Stimulated activated CD8-positive, alpha-beta memory T cell treated with anti-CD3 and anti-CD28 coated beads, Interleukin-4, amount 100 ng/mL, for 1 hour (primary cell): ENCODE results near the gene KIAA1671.

ENCODE experiments used
- DNase-seq, 2 donors: peaks; one replicate each; pipeline ENCODE4 v3.0.0-alpha.2; 2020; ENCODE audit warnings: low read depth in 2 of 2, low spot score in 1 of 2

The KIAA1671 gene

DNA sequence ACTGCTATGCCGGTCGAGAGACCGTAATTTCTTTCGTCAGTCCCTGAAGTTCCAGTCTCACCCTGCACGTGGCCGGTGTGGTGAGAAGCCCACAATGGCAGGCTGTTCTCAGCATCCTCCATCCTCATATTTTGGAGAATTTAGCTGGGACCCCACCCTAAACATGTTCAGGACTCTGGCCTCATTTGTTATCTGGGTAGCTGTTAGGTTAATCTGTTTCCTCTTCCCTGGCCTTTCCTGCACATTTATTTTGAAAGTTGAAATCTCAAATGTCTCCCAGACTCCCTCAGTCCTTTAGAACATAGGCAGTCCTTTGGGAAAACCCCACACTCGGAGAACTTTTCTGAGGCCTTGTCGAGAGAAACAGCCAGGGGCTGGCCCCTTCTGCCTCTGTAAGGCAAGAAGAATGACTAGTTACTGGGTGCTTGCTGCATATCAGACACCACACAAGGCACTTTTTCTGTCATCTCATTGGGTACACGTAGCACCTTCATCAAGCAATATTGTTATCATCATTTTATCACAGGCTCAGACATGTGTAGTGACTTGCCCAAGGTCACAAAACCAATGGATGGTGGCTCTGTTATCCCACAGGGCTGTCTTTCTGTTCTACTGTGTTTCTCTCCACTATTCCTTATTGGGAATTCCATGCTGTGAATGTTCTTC lies 137.8 kb downstream of the KIAA1671 start:
- DNase-seq: no peak

DNA sequence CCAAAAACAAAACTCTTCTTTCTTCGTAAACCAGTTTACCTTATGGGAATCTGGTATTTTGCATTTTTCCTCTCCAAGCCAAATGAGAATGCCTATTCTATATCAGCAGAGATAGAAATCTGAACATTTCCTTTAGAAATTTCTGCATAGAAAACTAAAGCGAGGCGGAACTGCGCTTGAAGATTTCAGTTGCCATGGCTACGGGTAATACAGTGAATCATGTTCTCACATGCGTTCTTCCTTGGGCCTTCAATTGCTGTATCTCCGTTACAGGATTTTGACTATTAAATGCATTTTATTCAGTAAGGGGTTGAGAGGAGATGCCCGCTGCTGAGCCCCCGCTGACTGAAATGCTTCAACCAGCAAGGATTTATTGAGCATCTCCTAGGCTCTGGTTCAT lies 138.9 kb downstream of the KIAA1671 start:
- no peak for DNase-seq

DNA sequence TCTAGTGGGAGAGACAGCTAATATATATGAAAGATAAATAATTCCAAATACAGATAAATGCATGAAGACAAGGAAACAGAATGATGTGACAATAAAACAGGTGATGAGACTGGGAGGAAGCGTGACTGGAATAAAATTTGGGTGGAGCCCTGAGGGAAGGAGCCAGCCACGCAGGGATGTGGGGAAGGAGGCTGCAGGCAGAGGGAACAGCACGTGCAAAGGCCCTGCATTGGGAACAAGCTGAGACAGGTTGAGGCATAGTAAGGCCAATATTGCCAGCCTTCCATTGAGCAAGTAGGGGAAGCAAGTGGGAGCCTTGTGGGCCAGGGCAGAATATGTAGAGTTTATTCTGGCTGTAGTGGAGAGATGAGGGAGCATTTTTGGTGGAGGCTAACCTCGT lies 139.6 kb downstream of the KIAA1671 start:
- DNase-seq: no peak

DNA sequence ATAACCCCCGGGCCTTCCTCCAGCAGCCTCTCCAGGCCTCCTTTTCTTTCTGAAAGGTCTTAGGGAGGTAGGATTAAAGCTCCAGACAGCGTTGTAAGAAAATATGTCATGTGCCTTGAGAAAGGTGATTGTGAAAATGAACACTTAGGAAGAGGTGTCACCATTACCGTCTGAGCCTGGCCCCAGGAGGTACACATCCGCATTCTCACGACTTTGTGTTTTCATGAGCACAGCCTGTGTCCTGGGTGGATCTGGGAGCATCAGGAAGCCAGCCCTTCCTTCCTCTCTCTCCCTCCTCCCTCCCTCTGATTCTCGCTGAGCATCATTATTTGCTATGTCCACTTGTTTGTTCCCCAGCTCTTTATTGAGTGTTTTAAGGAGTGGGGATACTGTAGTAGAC lies 142.1 kb downstream of the KIAA1671 start:
- no peak for DNase-seq

DNA sequence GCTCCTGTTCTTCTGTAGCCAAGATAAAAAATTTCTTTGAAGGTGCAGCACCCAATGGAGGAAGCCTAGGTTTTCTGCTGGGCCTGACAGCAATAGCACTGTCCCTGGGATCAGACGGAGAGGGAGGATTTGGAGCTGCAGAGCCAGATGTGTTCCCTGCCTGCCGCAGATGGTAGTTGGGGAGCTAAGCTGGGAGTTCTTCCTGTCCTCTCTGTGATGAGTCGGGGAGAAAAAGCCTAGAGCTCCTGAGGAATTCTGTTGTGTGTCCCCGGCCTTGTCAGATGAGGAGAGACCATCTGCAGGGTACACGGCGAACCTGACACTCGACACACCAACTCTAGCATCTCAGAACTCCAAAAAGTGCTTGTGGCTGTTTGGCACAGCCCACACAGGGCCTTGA lies 143.4 kb downstream of the KIAA1671 start:
- no peak for DNase-seq

DNA sequence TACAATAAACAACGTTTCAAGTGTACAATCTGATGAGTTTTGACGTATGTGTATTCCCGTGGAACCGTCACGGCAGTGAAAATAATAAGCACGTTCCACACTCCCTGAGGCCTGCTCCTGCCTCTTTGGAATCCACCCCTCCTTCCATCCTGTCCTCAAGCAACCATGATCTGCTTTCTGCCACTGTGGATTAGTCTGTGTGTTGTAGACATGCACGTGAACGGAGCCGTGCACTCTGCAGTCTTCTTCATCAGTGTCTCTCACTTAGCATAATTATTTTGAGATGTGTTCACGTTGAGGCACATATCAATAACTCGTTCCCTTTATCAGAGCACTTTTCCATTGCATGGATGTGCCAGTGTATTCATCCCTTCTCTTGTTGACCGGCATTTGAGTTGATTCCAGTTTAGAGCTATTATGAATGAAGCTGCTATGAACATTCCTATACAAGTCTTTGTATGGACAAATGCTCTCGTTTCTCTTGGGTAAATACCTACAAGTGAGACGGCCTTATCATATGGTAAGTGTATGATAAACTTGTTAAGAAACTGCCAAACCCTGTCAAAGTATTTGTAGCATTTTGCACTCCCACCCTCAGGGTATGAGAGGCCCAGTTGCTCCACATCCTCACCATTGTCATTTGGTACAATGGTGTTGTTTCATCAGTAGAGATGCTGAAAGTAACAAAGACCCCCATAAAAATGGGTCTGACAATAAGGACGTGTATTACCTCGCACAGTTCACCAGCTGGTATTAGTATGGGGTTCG lies 144.3 kb downstream of the KIAA1671 start:
- no peak for DNase-seq

DNA sequence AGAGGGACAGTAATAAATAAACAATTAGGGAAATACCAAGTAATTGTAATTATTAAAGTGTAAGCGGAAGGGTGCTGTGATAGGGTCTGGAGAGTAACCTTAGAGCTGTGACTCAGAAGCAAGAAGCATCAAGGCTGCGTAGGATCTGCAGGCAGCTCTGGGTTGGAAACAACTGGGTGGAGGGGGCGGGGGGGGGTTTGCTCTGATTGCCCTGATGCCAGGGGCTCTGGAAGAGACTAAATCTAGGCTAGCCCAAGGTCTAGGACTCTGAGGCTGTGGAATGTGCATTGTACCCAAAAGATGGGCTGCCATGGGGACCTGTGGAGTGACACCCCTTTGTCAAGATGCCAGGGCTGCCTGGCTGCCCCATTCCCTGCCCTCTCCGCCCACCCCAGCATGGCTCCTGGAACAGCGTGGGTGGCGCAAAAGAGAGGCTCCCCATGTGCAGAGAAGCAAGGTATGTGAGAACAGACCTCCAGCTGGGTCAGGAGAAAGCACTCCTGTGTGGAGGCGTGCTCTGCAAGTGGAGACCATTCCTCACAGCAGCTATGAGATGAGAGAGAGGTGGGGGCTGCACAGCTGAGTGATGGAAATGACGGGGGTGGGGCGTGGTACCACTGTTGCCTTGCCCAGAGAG lies 146.0 kb downstream of the KIAA1671 start:
- no peak for DNase-seq

DNA sequence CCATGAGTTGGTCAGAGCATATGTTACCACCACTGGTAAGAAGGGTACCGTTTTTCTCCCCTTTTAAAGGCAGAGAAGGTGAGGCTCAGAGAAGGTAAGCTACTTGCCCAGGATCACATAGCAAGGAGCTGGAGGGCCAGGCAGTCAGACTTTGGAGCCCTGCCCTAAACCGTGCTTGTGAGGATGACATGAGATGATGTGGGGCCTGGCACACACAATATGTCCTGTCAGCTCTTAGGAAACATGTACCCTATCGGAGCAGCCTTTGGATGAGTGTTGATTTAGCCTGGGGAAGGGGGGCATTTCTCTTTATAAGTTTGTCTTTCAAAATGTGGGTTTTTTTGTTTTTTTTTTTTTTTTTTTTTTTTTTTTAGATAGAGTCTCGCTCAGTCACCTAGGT lies 146.7 kb downstream of the KIAA1671 start:
- no peak for DNase-seq

DNA sequence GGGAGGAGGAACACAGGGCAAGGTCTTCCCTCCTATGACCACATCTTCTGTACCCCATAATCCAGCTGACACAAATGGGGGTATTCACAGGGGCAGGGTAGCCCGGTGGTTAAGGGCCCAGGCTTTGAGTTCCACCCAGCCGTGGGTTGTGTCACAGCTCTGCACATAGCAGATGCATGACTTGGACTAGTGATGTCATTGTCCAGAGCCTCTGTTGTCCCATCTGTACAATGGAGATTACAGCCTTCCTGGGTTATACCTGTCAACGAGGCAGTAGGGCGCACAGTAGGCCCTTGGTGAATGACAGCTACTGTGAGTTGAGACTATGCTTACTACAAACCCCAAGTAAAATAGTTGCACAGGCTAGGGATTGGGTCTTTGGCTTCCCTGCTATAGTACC lies 147.9 kb downstream of the KIAA1671 start:
- DNase-seq: no peak

DNA sequence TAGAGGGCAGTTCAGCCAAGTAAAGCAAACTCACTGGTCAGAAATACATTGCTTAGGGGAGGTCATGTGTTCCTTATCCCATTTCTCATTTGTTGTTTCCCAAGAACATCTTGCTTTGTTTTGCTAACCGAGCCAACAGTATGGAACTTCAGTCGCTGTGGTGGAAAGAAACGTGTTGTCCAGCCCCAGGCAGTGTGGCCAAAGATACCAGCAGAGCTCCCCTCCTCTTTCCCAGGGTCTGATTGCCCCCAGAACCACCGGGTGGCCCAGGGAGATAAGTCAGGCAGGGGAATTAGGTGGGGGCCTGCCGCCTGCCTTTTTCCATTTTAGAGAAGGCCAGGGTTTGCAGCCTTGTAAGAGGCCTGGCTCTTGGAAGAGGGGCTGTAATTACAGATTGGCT lies 148.4 kb downstream of the KIAA1671 start:
- no peak for DNase-seq

DNA sequence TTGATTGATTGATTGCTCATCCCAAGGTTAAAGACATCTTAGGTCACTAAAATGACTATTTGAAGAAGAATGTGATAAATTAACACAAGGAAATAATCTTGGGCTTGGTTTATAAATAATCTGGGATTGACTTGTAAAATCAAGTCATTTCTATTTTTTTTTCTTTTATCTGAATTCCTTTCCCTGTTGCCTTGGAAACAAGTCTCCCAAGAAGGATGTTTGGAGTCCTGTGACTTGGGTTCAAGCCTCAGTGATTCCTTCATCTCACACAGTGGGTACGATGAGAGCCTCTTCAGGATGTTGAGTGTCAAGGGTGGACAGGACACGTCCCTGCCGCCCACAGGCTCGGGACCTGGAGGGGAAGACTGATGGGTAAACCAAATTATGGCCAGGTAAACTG lies 149.0 kb downstream of the KIAA1671 start:
- no peak for DNase-seq

DNA sequence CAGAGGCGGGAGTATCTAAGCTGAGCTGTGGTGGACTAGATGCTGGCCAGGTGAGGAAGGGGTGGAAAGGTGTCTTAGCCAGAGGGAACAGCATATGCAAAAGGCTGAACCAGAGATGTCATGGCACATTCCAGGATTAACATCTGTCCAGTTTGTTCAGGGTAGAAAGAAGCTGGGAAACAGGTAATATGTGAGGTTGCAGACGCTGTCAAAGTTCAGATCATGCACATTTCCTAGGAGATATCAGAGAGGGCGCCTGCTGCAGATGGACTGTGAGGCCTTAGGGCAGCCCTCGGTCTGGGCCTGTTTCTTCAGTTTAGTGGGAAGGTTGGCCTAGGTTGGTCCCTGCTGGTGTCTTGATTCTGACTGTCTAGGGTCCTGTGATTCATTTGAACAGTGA lies 149.5 kb downstream of the KIAA1671 start:
- DNase-seq: no peak

DNA sequence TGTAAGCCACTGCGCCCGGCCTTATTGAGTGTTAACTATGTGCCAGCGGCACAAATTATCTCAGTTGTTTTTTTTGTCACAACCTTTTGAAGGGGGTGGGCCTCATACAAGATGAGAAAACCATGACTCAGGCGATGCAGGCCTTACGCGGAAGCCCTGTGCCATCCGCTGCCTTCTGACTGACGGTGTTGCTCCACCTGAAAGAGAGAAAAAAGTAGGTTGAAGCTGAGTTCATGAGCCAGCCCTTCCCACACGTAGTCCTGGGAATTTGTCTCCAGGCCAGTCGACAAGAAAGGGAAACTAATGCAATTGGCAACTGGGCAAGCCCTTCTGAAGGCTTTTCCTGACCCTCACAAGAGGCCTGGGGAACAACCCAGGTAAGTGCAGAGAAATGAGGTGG lies 150.2 kb downstream of the KIAA1671 start:
- DNase-seq: no peak

DNA sequence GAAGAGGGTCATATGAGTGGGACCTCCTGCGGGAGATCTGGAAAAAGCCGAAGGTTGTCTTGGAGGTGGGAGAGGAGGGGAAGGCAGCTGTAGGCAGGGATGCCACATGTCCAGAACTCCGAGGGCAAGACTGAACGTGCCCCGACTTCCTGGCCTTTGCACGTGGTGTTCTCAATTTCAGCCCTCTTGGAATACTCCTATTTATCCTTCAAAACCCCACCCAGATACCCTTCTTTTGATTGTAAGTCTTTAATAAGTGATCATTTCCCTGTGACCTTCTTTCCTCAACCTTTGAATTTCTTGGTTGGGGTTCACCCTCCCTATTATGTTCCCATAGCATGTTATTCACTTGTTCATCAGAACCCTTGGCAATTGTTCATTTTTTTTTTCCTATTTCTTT lies 151.9 kb downstream of the KIAA1671 start:
- no peak for DNase-seq

DNA sequence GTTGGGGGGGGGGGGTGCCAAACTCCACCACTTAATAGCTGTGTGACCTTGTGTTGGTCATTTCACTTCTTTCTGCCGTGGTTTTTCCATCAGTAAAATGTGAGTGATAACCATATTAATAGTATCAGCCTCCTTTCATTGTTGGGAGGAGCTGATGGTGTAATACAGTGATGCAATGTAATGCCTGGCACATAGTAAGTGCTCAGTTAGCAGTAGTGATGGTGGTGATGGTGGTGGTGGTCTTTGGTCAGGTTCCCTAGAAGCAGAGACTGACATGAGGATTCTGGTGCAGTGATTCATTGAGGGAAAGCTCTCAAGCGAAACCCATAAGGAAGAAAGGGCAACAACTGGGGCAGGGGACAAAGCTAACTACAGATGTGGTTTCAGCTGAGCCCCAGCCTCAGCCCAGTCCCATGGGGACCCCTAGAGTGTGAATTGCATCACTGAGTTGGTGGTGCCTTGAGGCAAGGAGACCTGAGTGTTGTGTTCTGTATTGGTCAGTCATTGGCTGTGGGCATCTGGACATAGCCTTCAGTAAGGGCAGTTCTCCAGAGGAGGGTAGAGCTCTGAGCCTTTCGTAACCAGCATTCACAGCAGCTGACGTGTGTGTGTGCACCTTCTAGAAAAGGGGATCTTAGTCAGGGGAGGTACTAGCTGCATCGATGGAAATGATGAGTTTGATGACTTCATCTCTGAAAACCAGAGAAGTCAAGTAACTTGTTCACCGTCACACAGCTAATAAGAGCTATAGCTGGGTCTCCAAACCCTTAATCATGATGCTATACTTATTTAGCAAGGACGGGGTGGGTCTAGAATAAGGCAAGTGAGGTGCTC lies 153.5 kb downstream of the KIAA1671 start:
- DNase-seq: no peak

DNA sequence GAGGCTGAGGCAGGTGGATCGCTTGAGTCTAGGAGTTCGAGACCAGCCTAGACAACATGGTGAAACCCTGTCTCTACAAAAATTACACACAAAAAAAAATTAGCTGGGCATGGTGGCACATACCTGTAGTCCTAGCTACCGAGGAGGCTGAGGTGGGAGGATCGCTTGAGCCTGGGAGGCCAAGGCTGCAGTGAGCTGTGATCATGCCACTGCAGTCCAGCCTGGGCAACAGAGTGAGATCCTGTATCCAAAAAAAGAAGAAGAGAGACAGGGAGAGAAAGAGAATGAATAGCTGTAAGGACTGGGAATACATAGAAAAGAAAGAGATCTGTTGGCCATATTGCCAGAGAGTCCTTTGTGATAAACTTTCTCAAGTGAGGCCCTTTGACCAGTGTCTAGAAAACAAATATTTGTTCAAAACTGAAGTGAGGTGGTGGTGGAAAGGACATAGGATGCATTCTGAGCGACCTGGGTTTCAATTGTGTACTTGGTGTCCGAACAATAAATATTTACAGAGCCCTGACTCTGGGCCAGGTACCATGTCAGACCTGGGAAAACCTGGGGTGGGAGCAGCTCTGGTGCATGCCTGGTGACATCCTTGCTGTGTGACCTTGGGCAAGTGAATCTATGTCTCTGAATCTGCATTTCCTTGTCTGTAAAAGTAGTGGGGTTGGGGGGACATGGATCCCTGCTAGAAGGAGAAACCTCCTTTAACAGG lies 157.5 kb downstream of the KIAA1671 start:
- DNase-seq: no peak

DNA sequence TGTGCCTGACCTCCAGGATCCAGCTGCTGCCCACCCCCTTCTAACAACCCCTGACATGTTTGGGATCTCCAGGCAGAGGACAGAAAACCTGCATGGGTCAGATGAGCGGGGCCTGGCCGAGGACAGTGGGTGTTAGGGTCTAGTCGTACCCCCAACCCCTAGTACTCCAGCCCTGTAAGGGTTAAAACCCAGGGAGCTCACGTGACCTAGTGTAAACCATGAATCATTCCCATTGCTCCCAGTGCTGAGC lies 158.0 kb downstream of the KIAA1671 start:
- no peak for DNase-seq

DNA sequence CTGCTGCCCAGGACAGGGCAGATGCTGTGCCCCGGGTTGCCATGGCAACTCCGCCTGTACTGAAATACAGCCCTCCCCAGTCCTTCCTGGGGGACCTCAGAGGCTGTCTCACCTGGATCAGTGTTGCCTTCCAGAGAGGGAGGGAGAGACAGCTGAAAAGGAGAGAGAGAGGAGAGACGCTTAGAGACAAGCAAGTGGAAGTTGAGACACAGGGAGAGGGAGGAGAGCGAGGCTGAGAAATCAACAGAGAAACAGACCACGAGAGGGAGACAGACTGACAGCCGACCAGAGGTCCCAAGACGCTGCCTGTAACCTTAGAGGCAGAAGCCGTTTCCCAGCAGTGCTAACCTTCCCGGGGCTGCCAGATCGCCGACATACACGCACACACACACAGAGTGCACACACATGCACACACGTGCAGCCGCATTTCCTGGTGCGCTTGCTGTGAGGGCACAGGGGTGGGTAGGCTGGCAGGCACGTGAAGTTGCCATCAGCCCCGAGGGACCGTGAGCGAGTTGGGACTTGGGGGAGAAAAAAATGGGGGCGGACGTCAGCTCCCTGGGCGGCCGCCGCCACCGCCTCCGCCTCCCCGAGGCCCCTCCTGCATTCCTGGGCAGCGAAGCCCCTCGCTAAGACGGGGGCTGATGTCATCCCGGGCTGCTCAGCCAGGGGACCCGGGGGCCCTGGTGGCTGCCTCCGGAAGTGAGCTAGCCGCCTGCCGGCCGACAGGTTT lies 158.5 kb downstream of the KIAA1671 start:
- DNase-seq: peak; percentile 10 to 29

DNA sequence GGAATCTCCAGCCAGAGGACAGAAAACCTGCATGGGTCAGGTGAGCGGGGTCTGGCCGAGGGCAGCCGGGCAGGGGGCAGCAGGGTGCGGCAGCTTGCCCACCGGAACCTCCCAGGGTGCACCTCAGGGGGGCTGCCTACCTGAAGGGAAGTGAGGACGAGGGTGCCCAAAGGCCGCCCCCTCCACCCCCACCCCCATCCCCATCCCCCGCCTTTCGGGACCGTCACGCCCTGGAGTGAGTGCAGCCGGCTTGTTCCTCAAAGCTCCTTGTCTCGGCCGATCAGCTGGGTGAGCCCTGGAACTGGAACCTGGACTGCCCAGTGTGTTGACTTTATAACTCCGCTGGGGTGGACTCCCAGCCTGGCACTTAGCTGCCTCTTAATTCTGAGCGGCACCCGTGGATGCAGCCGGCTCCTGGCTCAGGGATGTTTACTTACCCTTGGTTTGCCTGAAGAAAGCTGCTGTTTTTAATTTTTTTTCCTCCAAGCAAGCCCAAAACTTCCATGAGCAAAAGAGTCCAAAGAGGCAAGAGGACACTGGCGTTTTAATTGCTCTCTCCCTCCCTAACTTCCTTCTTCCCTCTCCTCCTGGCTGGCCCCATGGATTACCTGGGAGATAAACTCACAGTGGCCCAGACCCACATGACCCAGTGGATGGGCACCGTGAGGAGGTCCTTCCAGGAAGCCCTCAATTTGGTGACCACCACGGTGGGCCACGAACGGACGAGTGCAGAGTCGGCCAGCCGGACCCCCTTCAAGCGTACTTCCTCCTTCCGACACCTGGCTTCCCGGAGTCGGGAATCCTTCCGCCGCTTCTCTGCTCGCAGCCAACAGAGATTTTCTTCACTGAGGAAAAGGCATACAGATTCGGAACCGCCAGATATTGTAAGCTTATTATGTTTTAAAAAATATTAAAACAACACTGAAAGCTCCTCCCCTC lies 159.3 kb downstream of the KIAA1671 start:
- DNase-seq: no peak
